ENCODE results near the gene SLC6A17.

SLC6A17 gene

DNA sequence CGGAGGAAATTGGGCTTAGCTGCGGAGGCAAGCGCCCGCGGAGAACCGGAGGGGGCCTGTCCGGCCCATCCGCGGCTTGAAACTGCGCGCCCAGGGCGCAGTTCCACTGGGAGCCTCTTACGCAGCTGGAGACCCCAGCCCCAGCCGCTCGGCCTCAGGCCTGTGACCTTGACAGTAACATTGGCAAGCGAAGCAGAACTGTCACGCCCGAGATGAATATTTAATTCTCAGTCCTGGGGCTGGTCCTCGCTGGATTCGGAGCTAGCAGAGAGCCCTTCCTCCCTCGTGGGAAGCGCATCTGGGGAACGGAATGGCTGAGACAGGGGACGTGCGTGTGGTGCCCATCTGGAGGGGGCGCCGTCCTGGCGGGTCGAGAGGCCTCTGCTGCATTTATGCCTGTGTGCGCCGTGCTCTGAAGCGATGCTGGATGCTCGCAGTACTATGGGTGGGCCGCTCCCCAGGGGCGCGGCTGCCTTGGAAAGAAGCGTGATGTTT lies 928 bp downstream of the SLC6A17 start:
- Histone ChIP-seq H3K79me2 (ENCODE audit: insufficient read depth, low read length) (no peaks in the 10 kb centered on the region), H3F3A (ENCODE audit: low read depth) (no peaks in the 10 kb centered on the region), H3K4me1 (ENCODE audit: insufficient read depth, low read length, poor library complexity, severe bottlenecking) (no peaks in the 10 kb centered on the region), H3K9me2 (replicated peaks; ENCODE audit: low read depth, low read length) (no peaks in the 10 kb centered on the region), H3K4me3 (ENCODE audit: low read length, poor library complexity, severe bottlenecking) (no peak overlapping the region), H3K36me3 (ENCODE audit: insufficient read depth, low read length) (no peaks in the 10 kb centered on the region), H4K20me1 (ENCODE audit: insufficient read depth, low read length, poor library complexity, severe bottlenecking) (no peaks in the 10 kb centered on the region), H3K9ac (ENCODE audit: low read depth, low read length, poor library complexity, severe bottlenecking) (no peak overlapping the region), H2AFZ (ENCODE audit: low read length) (no peak overlapping the region), H3K9me3 (ENCODE audit: insufficient read depth, low read depth, low read length) (no peaks in the 10 kb centered on the region), H3K27me3 (ENCODE audit: insufficient read depth, low read length, poor library complexity, severe bottlenecking) (peaks cover 4% of the 10 kb centered on the region), H3K4me2 (ENCODE audit: low read depth, low read length, poor library complexity, severe bottlenecking) (no peak overlapping the region)
- TF ChIP-seq, protein P1, sequence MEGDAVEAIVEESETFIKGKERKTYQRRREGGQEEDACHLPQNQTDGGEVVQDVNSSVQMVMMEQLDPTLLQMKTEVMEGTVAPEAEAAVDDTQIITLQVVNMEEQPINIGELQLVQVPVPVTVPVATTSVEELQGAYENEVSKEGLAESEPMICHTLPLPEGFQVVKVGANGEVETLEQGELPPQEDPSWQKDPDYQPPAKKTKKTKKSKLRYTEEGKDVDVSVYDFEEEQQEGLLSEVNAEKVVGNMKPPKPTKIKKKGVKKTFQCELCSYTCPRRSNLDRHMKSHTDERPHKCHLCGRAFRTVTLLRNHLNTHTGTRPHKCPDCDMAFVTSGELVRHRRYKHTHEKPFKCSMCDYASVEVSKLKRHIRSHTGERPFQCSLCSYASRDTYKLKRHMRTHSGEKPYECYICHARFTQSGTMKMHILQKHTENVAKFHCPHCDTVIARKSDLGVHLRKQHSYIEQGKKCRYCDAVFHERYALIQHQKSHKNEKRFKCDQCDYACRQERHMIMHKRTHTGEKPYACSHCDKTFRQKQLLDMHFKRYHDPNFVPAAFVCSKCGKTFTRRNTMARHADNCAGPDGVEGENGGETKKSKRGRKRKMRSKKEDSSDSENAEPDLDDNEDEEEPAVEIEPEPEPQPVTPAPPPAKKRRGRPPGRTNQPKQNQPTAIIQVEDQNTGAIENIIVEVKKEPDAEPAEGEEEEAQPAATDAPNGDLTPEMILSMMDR (conservative IDR thresholded peaks at IDR 0.05; ENCODE audit: low read length) = no peak
- TF ChIP-seq EZH2phosphoT487 (IDR thresholded peaks at IDR 0.05; ENCODE audit: borderline replicate concordance) = no peak

- Histone ChIP-seq H3K36me3 (ENCODE audit: insufficient read depth, low read length) (no peaks in the 10 kb centered on the region), H3K4me2 (ENCODE audit: low read depth, low read length, poor library complexity, severe bottlenecking) (no peak overlapping the region), H3K4me3 (ENCODE audit: low read length, poor library complexity, severe bottlenecking) (no peak overlapping the region), H3F3A (ENCODE audit: low read depth) (no peaks in the 10 kb centered on the region), H3K27me3 (ENCODE audit: insufficient read depth, low read length, poor library complexity, severe bottlenecking) (no peaks in the 10 kb centered on the region), H2AFZ (ENCODE audit: low read length) (no peak overlapping the region), H3K9me2 (replicated peaks; ENCODE audit: low read depth, low read length) (no peaks in the 10 kb centered on the region), H3K79me2 (ENCODE audit: insufficient read depth, low read length) (no peaks in the 10 kb centered on the region), H3K9me3 (ENCODE audit: insufficient read depth, low read depth, low read length) (no peaks in the 10 kb centered on the region), H3K9ac (ENCODE audit: low read depth, low read length, poor library complexity, severe bottlenecking) (no peak overlapping the region), H4K20me1 (ENCODE audit: insufficient read depth, low read length, poor library complexity, severe bottlenecking) (no peaks in the 10 kb centered on the region), H3K4me1 (ENCODE audit: insufficient read depth, low read length, poor library complexity, severe bottlenecking) (no peaks in the 10 kb centered on the region)
- TF ChIP-seq, protein P1 (conservative IDR thresholded peaks at IDR 0.05; ENCODE audit: low read length) = no peak
- TF ChIP-seq EZH2phosphoT487 (IDR thresholded peaks at IDR 0.05; ENCODE audit: borderline replicate concordance) = no peak
Measured at GRCh38 chr1:110152133-110152785, 2.0 kb downstream of the SLC6A17 start.

DNA sequence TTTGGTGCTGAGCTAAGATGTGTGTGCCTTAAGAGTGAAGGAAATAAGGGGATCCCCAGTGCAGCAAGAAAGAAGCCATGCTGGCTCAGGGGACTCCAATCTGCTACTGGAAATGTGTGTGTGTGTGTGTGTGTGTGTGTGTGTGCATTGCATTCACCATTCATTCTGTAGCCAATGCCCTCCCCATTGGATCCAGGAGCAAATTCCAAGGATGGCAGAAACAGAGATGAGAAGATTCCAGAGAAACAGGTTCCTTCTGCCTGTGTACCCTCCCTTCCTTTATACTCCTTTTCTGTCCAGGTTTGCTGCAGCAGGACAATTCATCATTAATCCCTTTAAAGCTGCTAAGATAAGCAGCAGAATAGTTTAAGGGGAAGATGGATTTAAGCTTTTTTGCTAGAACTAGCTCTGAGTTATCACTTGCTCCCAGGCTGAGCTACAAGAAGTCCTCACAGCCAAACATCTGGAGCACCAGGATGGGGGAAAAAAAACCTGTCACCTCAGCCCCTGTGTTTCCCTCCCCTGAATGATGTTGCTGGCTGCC lies 3.2 kb downstream of the SLC6A17 start:
- TF ChIP-seq, protein P1 (conservative IDR thresholded peaks at IDR 0.05; ENCODE audit: low read length) = no peak
- no peak for TF ChIP-seq EZH2phosphoT487 (IDR thresholded peaks at IDR 0.05; ENCODE audit: borderline replicate concordance)
- H3K4me2 ChIP-seq (ENCODE audit: low read depth, low read length, poor library complexity, severe bottlenecking) = no peak overlapping the region
- no peaks in the 10 kb centered on the region for H3K27me3 ChIP-seq (ENCODE audit: insufficient read depth, low read length, poor library complexity, severe bottlenecking)

More for the DNA sequence above, 3.2 kb downstream of the SLC6A17 start:
- Histone ChIP-seq H3K4me1 (ENCODE audit: insufficient read depth, low read length, poor library complexity, severe bottlenecking) (no peaks in the 10 kb centered on the region), H3K9me3 (ENCODE audit: insufficient read depth, low read depth, low read length) (no peaks in the 10 kb centered on the region), H3K9me2 (replicated peaks; ENCODE audit: low read depth, low read length) (no peaks in the 10 kb centered on the region), H3K79me2 (ENCODE audit: insufficient read depth, low read length) (no peaks in the 10 kb centered on the region), H3K36me3 (ENCODE audit: insufficient read depth, low read length) (no peaks in the 10 kb centered on the region), H3K4me3 (ENCODE audit: low read length, poor library complexity, severe bottlenecking) (no peak overlapping the region), H3F3A (ENCODE audit: low read depth) (no peaks in the 10 kb centered on the region), H4K20me1 (ENCODE audit: insufficient read depth, low read length, poor library complexity, severe bottlenecking) (no peaks in the 10 kb centered on the region), H3K9ac (ENCODE audit: low read depth, low read length, poor library complexity, severe bottlenecking) (no peak overlapping the region), H2AFZ (ENCODE audit: low read length) (no peak overlapping the region)
